Astrocyte of the cerebellum (primary cell): ENCODE data around the gene ATL3.
A peak's percentile ranks its signal among the peaks of the same experiment; 100 is the strongest.
"Not testable (repeated sequence)": the region's sequence is repeated elsewhere in the genome, so short reads cannot be mapped to it uniquely, and the experiment has no call there.

ENCODE experiments used
- DNase-seq: peaks from one replicate; pipeline ENCODE4 v3.0.0-alpha.2; 2011; ENCODE audit warnings: low read depth
- H3K4me3 ChIP-seq: 2 replicates; pipeline ENCODE4 v1.5.1; 2011; ENCODE audit warnings: mild to moderate bottlenecking, low read depth, low read length, moderate library complexity
- CTCF ChIP-seq: IDR thresholded peaks from 2 replicates; pipeline ENCODE4 v1.5.1; 2012; ENCODE audit warnings: low read length, low read depth, moderate library complexity, mild to moderate bottlenecking; ENCODE audit errors: missing control alignments
- in situ Hi-C: cut with HindIII; loops from 2 replicates; pipeline ENCODE4 v1.10.0; 2017; ENCODE audit warnings: low sequenced_read_pairs

Gene ATL3

GRCh38 chr11:63623513-63624140 is 47.5 kb downstream of the ATL3 start:
- no peak for DNase-seq
- in situ Hi-C loops, result no loop called here
- H3K4me3 ChIP-seq, result no peak overlapping the region
- TF ChIP-seq CTCF, result no peak

- no peak overlapping the region for H3K4me3 ChIP-seq
- TF ChIP-seq CTCF, result no peak
- in situ Hi-C loops, result no loop called here
- DNase-seq, result no peak
Measured at GRCh38 chr11:63622323-63622722, 48.9 kb downstream of the ATL3 start.

- DNase-seq, result no peak
- no peak for TF ChIP-seq CTCF
- no peak overlapping the region for H3K4me3 ChIP-seq
- in situ Hi-C loops, result no loop called here
Measured at GRCh38 chr11:63621071-63621470, 50.1 kb downstream of the ATL3 start.

- no peak overlapping the region for H3K4me3 ChIP-seq
- TF ChIP-seq CTCF, result no peak
- in situ Hi-C loops, result no loop called here
- no peak for DNase-seq
Measured at GRCh38 chr11:63619967-63620366, 51.2 kb downstream of the ATL3 start.

GRCh38 chr11:63617686-63618085 is 53.5 kb downstream of the ATL3 start:
- in situ Hi-C loops, H3K4me3 ChIP-seq, DNase-seq: not testable (repeated sequence)

GRCh38 chr11:63616953-63617352 is 54.2 kb downstream of the ATL3 start:
- no peak overlapping the region for H3K4me3 ChIP-seq
- in situ Hi-C loops, result no loop called here
- no peak for TF ChIP-seq CTCF
- no peak for DNase-seq

- peak within 1 kb of the TSS; percentile 75 for H3K4me3 ChIP-seq
- DNase-seq, result no peak
- no peak for TF ChIP-seq CTCF
- in situ Hi-C loops, result no loop called here
Measured at GRCh38 chr11:63614136-63614671, 57.0 kb downstream of the ATL3 start, which contains the start of gene PLAAT3. Gene PLAAT3, minus strand, starts transcription at chr11:63614433. Its CDS starts 419 bp downstream, at chr11:63614014.
